GM12878 (cell line): ENCODE results near the gene ATG5. TPM values are rescaled to one million over a fixed set of nuclear protein-coding genes. Genes with fewer than 3 reads are reported as not detected.

ENCODE experiments used
- ATAC-seq: fragments of 200-7000 bp; cut with Tn5 transposase; 3 replicates; pipeline ENCODE4 v1.9.1; 2020; ENCODE audit warnings: mild to moderate bottlenecking, moderate library complexity
- BruUV-seq: library from RNA; stranded (reverse); fragments of 400-500 nt; replicated peaks from 2 replicates; lab custom pipeline; 2021; lab: Mats Ljungman, UMichigan
- CTCF ChIA-PET: fragments of 300-600 bp; sonication (Branson Sonifier 250); formaldehyde crosslinking; extraction: SDS; loops from one replicate; lab custom pipeline; 2021; ENCODE audit warnings: inconsistent platforms; lab: Yijun Ruan, JAX
- POLR2A ChIA-PET: fragments of 350-600 bp; formaldehyde crosslinking; extraction: SDS; loops from one replicate; lab custom pipeline; 2021; ENCODE audit warnings: inconsistent platforms; lab: Charles Lee
- RAD21 ChIA-PET: fragments of 300-600 bp; sonication (Branson Sonifier 250); formaldehyde crosslinking; loops from one replicate; lab custom pipeline; 2023; ENCODE audit warnings: antibody characterized with exemption; ENCODE audit not compliant: unreplicated experiment; lab: Charles Lee
- SMC1A ChIA-PET: fragments of 300-600 bp; sonication (Branson Sonifier 250); formaldehyde crosslinking; loops from one replicate; lab custom pipeline; 2023; ENCODE audit not compliant: unreplicated experiment, uncharacterized antibody; lab: Charles Lee
- DNase-seq: peaks from one replicate; pipeline ENCODE4 v3.0.0-alpha.2; 2011; ENCODE audit warnings: low read depth, low spot score
- FAIRE-seq: peaks from 3 replicates; lab custom pipeline; 2011; peaks lifted over from hg19 to GRCh38; lab: Jason Lieb, UNC
- H2AFZ ChIP-seq: 2 replicates; pipeline ENCODE4 v1.6.0; 2011; ENCODE audit warnings: low read depth, low read length, control low read depth; ENCODE audit not compliant: control insufficient read depth
- H3K27ac ChIP-seq: 2 replicates; pipeline ENCODE4 v1.5.1; 2011; ENCODE audit warnings: control low read depth; ENCODE audit not compliant: control insufficient read depth, insufficient read depth
- H3K27me3 ChIP-seq, 2 experiments: replicated peaks in 1 of 2; 2 replicates each; pipeline versions ENCODE4 v1.6.0 to v1.6.1; 2011; ENCODE audit warnings: low read length in 1 of 2; ENCODE audit not compliant: control insufficient read depth in 2 of 2, insufficient read depth in 2 of 2
- H3K36me3 ChIP-seq, 2 experiments: 2 replicates each; pipeline ENCODE4 v1.5.1; 2011; ENCODE audit warnings: low read length in 1 of 2; ENCODE audit not compliant: control insufficient read depth in 2 of 2, insufficient read depth in 2 of 2
- H3K4me1 ChIP-seq: 2 replicates; pipeline ENCODE4 v1.6.1; 2011; ENCODE audit warnings: mild to moderate bottlenecking, low read length, moderate library complexity, mixed read lengths; ENCODE audit not compliant: control insufficient read depth, insufficient read depth
- H3K4me2 ChIP-seq: 2 replicates; pipeline ENCODE4 v1.6.0; 2011; ENCODE audit warnings: control low read depth; ENCODE audit not compliant: control insufficient read depth, insufficient read depth
- H3K4me3 ChIP-seq: fragments of 200-600 bp; sonication (generic); 2 replicates; pipeline ENCODE4 v1.5.1; 2016
- H3K79me2 ChIP-seq: 2 replicates; pipeline ENCODE4 v1.6.0; 2011; ENCODE audit warnings: low read length; ENCODE audit not compliant: control insufficient read depth, insufficient read depth
- H3K9ac ChIP-seq: 2 replicates; pipeline ENCODE4 v1.8.0; 2011; ENCODE audit warnings: low read length, control low read depth, mixed read lengths; ENCODE audit not compliant: control insufficient read depth, insufficient read depth
- H3K9me3 ChIP-seq: replicated peaks from 3 replicates; pipeline ENCODE4 v1.5.1; 2011; ENCODE audit warnings: mild to moderate bottlenecking, low read length; ENCODE audit not compliant: control insufficient read depth, insufficient read depth
- H4K20me1 ChIP-seq: 2 replicates; pipeline ENCODE4 v1.6.0; 2011; ENCODE audit not compliant: control insufficient read depth, insufficient read depth
- BHLHE40 ChIP-seq, 2 experiments: fragments of 450-650 bp in 1 of 2; IDR thresholded peaks; 2 replicates each; pipeline ENCODE4 v1.6.1; 2011 to 2017; ENCODE audit warnings: low read depth in 2 of 2, borderline replicate concordance in 1 of 2, improper control_type of control experiment in 1 of 2, low read length in 1 of 2, mild to moderate bottlenecking in 1 of 2
- CEBPZ ChIP-seq: fragments of 150-350 bp; IDR thresholded peaks from 2 replicates; pipeline ENCODE4 v1.6.1; 2016; ENCODE audit warnings: low read depth, low read length
- IKZF1 ChIP-seq: fragments of 450-650 bp; conservative IDR thresholded peaks from 2 replicates; pipeline ENCODE4 v1.6.1; 2017; ENCODE audit warnings: antibody characterized with exemption, mild to moderate bottlenecking
- MTA3 ChIP-seq: IDR thresholded peaks from 2 replicates; pipeline ENCODE4 v1.6.1; 2012; ENCODE audit warnings: low read length, inconsistent platforms, borderline replicate concordance
- PAX8 ChIP-seq: fragments of 450-650 bp; IDR thresholded peaks from 2 replicates; pipeline ENCODE4 v1.6.1; 2017; ENCODE audit warnings: mild to moderate bottlenecking, moderate library complexity
- POLR2A ChIP-seq: IDR thresholded peaks from 2 replicates; pipeline ENCODE4 v1.6.1; 2011; ENCODE audit warnings: low read depth, mild to moderate bottlenecking, low read length
- RELA ChIP-seq: fragments of 450-650 bp; IDR thresholded peaks from 2 replicates; pipeline ENCODE4 v1.8.0; 2014; ENCODE audit warnings: borderline replicate concordance; ENCODE audit not compliant: partially characterized antibody
- RFX5 ChIP-seq: IDR thresholded peaks from 2 replicates; pipeline ENCODE4 v1.6.1; 2011; ENCODE audit warnings: low read depth, low read length, improper control_type of control experiment
- TCF7 ChIP-seq: IDR thresholded peaks from 2 replicates; pipeline ENCODE4 v1.6.1; 2014; ENCODE audit warnings: antibody characterized with exemption, borderline replicate concordance
- YBX1 ChIP-seq: fragments of 450-650 bp; IDR thresholded peaks from 2 replicates; pipeline ENCODE4 v1.6.1; 2016; ENCODE audit warnings: antibody characterized with exemption
- WGBS: methylation state at CpG from one replicate; pipeline ENCODE4 v1.1.6; 2016; ENCODE audit warnings: low lambda C conversion rate; ENCODE audit not compliant: insufficient replicate concordance, insufficient coverage; ENCODE audit errors: missing lambda C conversion rate; 5-methylcytosine and 5-hydroxymethylcytosine counted together
- in situ Hi-C: fragments of 300-500 bp; cut with MboI; formaldehyde crosslinking; loops from 9 replicates; pipeline ENCODE4 v1.14.3; 2018; ENCODE audit warnings: mixed read lengths
- intact Hi-C: fragments of 100-400 bp; cut with micrococcal nuclease; formaldehyde crosslinking; loops from one replicate; pipeline ENCODE4 v1.14.2; 2022; ENCODE audit not compliant: unreplicated experiment
- polyA plus RNA-seq, 11 experiments: library from polyadenylated mRNA; depleted of rRNA in 4 of 11; unstranded in 6 of 11; stranded (reverse) in 5 of 11; fragments of >200 nt; fragmentation: Nextera tagmentation in 4 of 11; fragmentation: Illumina TruSeq in 1 of 11; extraction: Ambion mirVana in 4 of 11; extraction: Trizol in 1 of 11; gene quantifications; 1 replicate in 1 of 11; 2 replicates in 10 of 11; pipeline versions ENCODE4 v1.2.1 to v1.2.3, GENCODE V29; 2011 to 2016; ENCODE audit warnings: inconsistent platforms in 2 of 11, missing spikeins in 2 of 11, low read depth in 1 of 11
- total RNA-seq, 4 experiments: library from RNA; depleted of rRNA in 3 of 4; stranded (reverse); fragments of >200 nt in 3 of 4; fragmentation: Illumina TruSeq in 1 of 4; extraction: Trizol in 1 of 4; gene quantifications; 2 replicates each; pipeline versions ENCODE4 v1.2.1 to v1.2.3, GENCODE V29; 2013 to 2021
- TF ChIP-seq, protein P1 (sequence below): fragments of 450-650 bp; IDR thresholded peaks from 2 replicates; pipeline ENCODE4 v1.6.1; 2017; ENCODE audit warnings: low read depth, mild to moderate bottlenecking, moderate library complexity

ATG5 gene
- total and polyA plus RNA-seq, 10 of the 15 experiments (the other 5 are each of a cell fraction or from before 2014, with no cell fraction given) = 12.9 to 51.8 (median 23.9) TPM

- no peak for ATAC-seq
- ChIA-PET CTCF (interaction anchor here (1.0 kb wide), 1 partner anchor 21 kb away, joined by 4 read pairs; no protein-coding TSS in a partner anchor), SMC1A (interaction anchor here (1.2 to 1.3 kb wide), 2 partner anchors 12 to 48 kb away, joined by 3 read pairs; no protein-coding TSS in a partner anchor), POLR2A (no interaction called here), RAD21 (interaction anchor here (0.7 kb wide), 1 partner anchor 597 kb away, joined by 3 read pairs; no protein-coding TSS in a partner anchor)
- TF ChIP-seq YBX1 (no peak), POLR2A (no peak), PAX8 (no peak), RFX5 (no peak), RELA (no peak), MTA3 (no peak), TCF7 (no peak), IKZF1 (no peak), BHLHE40 (IDR thresholded peaks at IDR 0.05; ENCODE audit: borderline replicate concordance in 1 of 2, low read depth in 2 of 2, low read length in 1 of 2) (no peak), CEBPZ (no peak)
- TF ChIP-seq, protein P1, sequence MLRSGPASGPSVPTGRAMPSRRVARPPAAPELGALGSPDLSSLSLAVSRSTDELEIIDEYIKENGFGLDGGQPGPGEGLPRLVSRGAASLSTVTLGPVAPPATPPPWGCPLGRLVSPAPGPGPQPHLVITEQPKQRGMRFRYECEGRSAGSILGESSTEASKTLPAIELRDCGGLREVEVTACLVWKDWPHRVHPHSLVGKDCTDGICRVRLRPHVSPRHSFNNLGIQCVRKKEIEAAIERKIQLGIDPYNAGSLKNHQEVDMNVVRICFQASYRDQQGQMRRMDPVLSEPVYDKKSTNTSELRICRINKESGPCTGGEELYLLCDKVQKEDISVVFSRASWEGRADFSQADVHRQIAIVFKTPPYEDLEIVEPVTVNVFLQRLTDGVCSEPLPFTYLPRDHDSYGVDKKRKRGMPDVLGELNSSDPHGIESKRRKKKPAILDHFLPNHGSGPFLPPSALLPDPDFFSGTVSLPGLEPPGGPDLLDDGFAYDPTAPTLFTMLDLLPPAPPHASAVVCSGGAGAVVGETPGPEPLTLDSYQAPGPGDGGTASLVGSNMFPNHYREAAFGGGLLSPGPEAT = no peak
- H3K4me1 ChIP-seq = peaks cover 27% of the 10 kb centered on the region
- no peak for FAIRE-seq
- H2AFZ ChIP-seq = no peak overlapping the region
- no peak overlapping the region for H3K9ac ChIP-seq
- WGBS = 99% methylated on average over 4 of the region's 4 CpGs
- no TSS peak for BruUV-seq
- no peak overlapping the region for H3K4me3 ChIP-seq
- DNase-seq = no peak
- no peaks in the 10 kb centered on the region; a peak in 2 of 4 replicates for H3K36me3 ChIP-seq
- no peak overlapping the region for H3K4me2 ChIP-seq
- H3K27ac ChIP-seq = no peak overlapping the region
- H4K20me1 ChIP-seq = no peaks in the 10 kb centered on the region
- in situ Hi-C loops (no loop called here), intact Hi-C loops (no loop called here)
- no peaks in the 10 kb centered on the region for H3K27me3 ChIP-seq
- no peaks in the 10 kb centered on the region; the same call in 2 of the 3 replicates for H3K9me3 ChIP-seq
- H3K79me2 ChIP-seq = no peaks in the 10 kb centered on the region; the same call in none of the 2 replicates
Measured at GRCh38 chr6:106243261-106243660, 82.3 kb downstream of the ATG5 start.
